NCI-H345 treated with DMSO at 0.1 percent for 48 hours (cell line): ENCODE measurements around the gene ZNF519.
"Not testable (repeated sequence)": the region's sequence is repeated elsewhere in the genome, so short reads cannot be mapped to it uniquely, and the experiment has no call there.

ENCODE experiments used
- DNase-seq: peaks from one replicate; lab custom pipeline; 2025; ENCODE audit not compliant: unreplicated experiment; lab: John Stamatoyannopoulos, UW

Gene ZNF519

GRCh38 chr18:14132271-14132700 is at the start of gene ZNF519:
TSS of gene ZNF519 (minus strand) at chr18:14132435. CDS start at chr18:14132277, 158 bp downstream.
- DNase-seq = peak; percentile 81

- DNase-seq = no peak
Measured at GRCh38 chr18:14179306-14179705, 47.1 kb upstream of the ZNF519 start.

- not testable (repeated sequence) for DNase-seq
Measured at GRCh38 chr18:14178321-14179196, 46.3 kb upstream of the ZNF519 start.

- DNase-seq = not testable (repeated sequence)
Measured at GRCh38 chr18:14177540-14178320, 45.5 kb upstream of the ZNF519 start.

- DNase-seq = not testable (repeated sequence)
Measured at GRCh38 chr18:14175404-14175803, 43.2 kb upstream of the ZNF519 start.

- no peak for DNase-seq
Measured at GRCh38 chr18:14174706-14175085, 42.5 kb upstream of the ZNF519 start.

GRCh38 chr18:14174002-14174705 is 41.9 kb upstream of the ZNF519 start:
- DNase-seq = not testable (repeated sequence)

GRCh38 chr18:14173116-14173951 is 41.1 kb upstream of the ZNF519 start:
- not testable (repeated sequence) for DNase-seq

GRCh38 chr18:14172142-14173115 is 40.2 kb upstream of the ZNF519 start:
- not testable (repeated sequence) for DNase-seq

- not testable (repeated sequence) for DNase-seq
Measured at GRCh38 chr18:14171301-14172141, 39.3 kb upstream of the ZNF519 start.

- not testable (repeated sequence) for DNase-seq
Measured at GRCh38 chr18:14170367-14171036, 38.3 kb upstream of the ZNF519 start.

GRCh38 chr18:14162915-14163314 is 30.7 kb upstream of the ZNF519 start:
- DNase-seq = not testable (repeated sequence)

GRCh38 chr18:14151564-14152113 is 19.4 kb upstream of the ZNF519 start:
- DNase-seq = not testable (repeated sequence)

- not testable (repeated sequence) for DNase-seq
Measured at GRCh38 chr18:14150766-14151165, 18.5 kb upstream of the ZNF519 start.

GRCh38 chr18:14149916-14150420 is 17.7 kb upstream of the ZNF519 start:
- not testable (repeated sequence) for DNase-seq

- peak; percentile 26 for DNase-seq
Measured at GRCh38 chr18:14149121-14149850, 17.1 kb upstream of the ZNF519 start.
